ENCODE data around the gene CHD2.

DNA sequence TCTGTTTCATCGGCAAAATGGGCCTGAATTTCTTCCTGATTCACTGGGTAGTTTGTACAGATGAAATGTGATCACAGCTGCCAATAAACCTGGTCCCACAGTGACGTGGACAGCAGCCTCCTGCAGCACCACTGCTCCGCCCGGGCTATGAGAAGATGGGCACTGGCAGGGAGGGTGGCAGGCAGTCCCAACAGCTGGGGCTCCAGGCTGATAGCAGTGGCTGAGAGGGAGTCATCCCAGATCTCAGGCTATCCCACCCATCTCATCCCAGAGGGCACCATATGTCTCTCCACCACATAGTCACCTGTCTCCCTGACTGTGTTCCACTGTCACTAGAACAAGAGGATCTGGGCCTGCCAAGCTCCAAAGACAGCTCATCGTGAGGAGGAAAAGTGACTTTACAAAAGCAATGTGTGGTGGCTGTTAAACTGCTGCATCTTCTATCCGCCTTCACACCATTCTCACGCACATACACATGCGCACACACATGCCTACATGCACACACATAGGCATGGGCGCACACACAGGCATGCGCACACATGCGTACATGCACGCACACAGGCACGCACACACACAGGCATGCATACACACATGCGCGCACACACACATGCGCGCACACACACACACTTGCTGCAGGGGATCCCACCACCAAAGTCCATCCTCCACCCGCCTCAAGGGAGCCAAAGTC is 142.7 kb downstream of the CHD2 start:
- TF ChIP-seq, protein P1, sequence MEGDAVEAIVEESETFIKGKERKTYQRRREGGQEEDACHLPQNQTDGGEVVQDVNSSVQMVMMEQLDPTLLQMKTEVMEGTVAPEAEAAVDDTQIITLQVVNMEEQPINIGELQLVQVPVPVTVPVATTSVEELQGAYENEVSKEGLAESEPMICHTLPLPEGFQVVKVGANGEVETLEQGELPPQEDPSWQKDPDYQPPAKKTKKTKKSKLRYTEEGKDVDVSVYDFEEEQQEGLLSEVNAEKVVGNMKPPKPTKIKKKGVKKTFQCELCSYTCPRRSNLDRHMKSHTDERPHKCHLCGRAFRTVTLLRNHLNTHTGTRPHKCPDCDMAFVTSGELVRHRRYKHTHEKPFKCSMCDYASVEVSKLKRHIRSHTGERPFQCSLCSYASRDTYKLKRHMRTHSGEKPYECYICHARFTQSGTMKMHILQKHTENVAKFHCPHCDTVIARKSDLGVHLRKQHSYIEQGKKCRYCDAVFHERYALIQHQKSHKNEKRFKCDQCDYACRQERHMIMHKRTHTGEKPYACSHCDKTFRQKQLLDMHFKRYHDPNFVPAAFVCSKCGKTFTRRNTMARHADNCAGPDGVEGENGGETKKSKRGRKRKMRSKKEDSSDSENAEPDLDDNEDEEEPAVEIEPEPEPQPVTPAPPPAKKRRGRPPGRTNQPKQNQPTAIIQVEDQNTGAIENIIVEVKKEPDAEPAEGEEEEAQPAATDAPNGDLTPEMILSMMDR (IDR thresholded peaks at IDR 0.05), result no peak
- no peak for TF ChIP-seq POLR2A (IDR thresholded peaks at IDR 0.05)
